ENCODE results near the gene DRAM1.
"Not testable (repeated sequence)": the region's sequence is repeated elsewhere in the genome, so short reads cannot be mapped to it uniquely, and the experiment has no call there.

The DRAM1 gene

GRCh38 chr12:101852998-101853397 is 24.4 kb upstream of the DRAM1 start:
- no peak overlapping the region for H3K4me3 ChIP-seq (ENCODE audit: low read length)
- no peak for TF ChIP-seq ZNF274 (IDR thresholded peaks at IDR 0.05; ENCODE audit: low read depth, low read length)

GRCh38 chr12:101854747-101855146 is 22.6 kb upstream of the DRAM1 start:
- no peak overlapping the region for H3K4me3 ChIP-seq (ENCODE audit: low read length)
- no peak for TF ChIP-seq ZNF274 (IDR thresholded peaks at IDR 0.05; ENCODE audit: low read depth, low read length)

GRCh38 chr12:101855364-101855884 is 22.0 kb upstream of the DRAM1 start:
- H3K4me3 ChIP-seq (ENCODE audit: low read length) = no peak overlapping the region
- TF ChIP-seq ZNF274 (IDR thresholded peaks at IDR 0.05; ENCODE audit: low read depth, low read length) = no peak

GRCh38 chr12:101855976-101856375 is 21.4 kb upstream of the DRAM1 start:
- TF ChIP-seq ZNF274 (IDR thresholded peaks at IDR 0.05; ENCODE audit: low read depth, low read length) = no peak
- H3K4me3 ChIP-seq (ENCODE audit: low read length) = no peak overlapping the region

- H3K4me3 ChIP-seq (ENCODE audit: low read length) = not testable (repeated sequence)
Observed at GRCh38 chr12:101856614-101857013, 20.8 kb upstream of the DRAM1 start.

- H3K4me3 ChIP-seq (ENCODE audit: low read length) = no peak overlapping the region
- no peak for TF ChIP-seq ZNF274 (IDR thresholded peaks at IDR 0.05; ENCODE audit: low read depth, low read length)
Observed at GRCh38 chr12:101857043-101857558, 20.3 kb upstream of the DRAM1 start.

- TF ChIP-seq ZNF274 (IDR thresholded peaks at IDR 0.05; ENCODE audit: low read depth, low read length) = no peak
- H3K4me3 ChIP-seq (ENCODE audit: low read length) = no peak overlapping the region
Observed at GRCh38 chr12:101858361-101858760, 19.0 kb upstream of the DRAM1 start.

GRCh38 chr12:101859664-101860607 is 17.4 kb upstream of the DRAM1 start:
- H3K4me3 ChIP-seq (ENCODE audit: low read length) = no peak overlapping the region

GRCh38 chr12:101861688-101862087 is 15.7 kb upstream of the DRAM1 start:
- H3K4me3 ChIP-seq (ENCODE audit: low read length) = not testable (repeated sequence)

More at GRCh38 chr12:101859664-101860607, 17.4 kb upstream of the DRAM1 start:
- TF ChIP-seq ZNF274 (IDR thresholded peaks at IDR 0.05; ENCODE audit: low read depth, low read length) = no peak

- H3K4me3 ChIP-seq (ENCODE audit: low read length) = no peak overlapping the region
- TF ChIP-seq ZNF274 (IDR thresholded peaks at IDR 0.05; ENCODE audit: low read depth, low read length) = no peak
Observed at GRCh38 chr12:101862245-101862644, 15.1 kb upstream of the DRAM1 start.

- no peak overlapping the region for H3K4me3 ChIP-seq (ENCODE audit: low read length)
- TF ChIP-seq ZNF274 (IDR thresholded peaks at IDR 0.05; ENCODE audit: low read depth, low read length) = no peak
Observed at GRCh38 chr12:101863981-101864380, 13.4 kb upstream of the DRAM1 start.

GRCh38 chr12:101866615-101867373 is 10.6 kb upstream of the DRAM1 start:
- no peak for TF ChIP-seq ZNF274 (IDR thresholded peaks at IDR 0.05; ENCODE audit: low read depth, low read length)
- no peak overlapping the region for H3K4me3 ChIP-seq (ENCODE audit: low read length)

GRCh38 chr12:101867619-101868018 is 9.8 kb upstream of the DRAM1 start:
- H3K4me3 ChIP-seq (ENCODE audit: low read length) = not testable (repeated sequence)

- no peak overlapping the region for H3K4me3 ChIP-seq (ENCODE audit: low read length)
- no peak for TF ChIP-seq ZNF274 (IDR thresholded peaks at IDR 0.05; ENCODE audit: low read depth, low read length)
Observed at GRCh38 chr12:101870925-101871324, 6.5 kb upstream of the DRAM1 start.

- no peak overlapping the region for H3K4me3 ChIP-seq (ENCODE audit: low read length)
- TF ChIP-seq ZNF274 (IDR thresholded peaks at IDR 0.05; ENCODE audit: low read depth, low read length) = no peak
Observed at GRCh38 chr12:101875162-101875561, 2.2 kb upstream of the DRAM1 start.

All from GM08714 (cell line).